GM12892 (cell line): ENCODE data around the gene ARHGAP40.

Experiments
- POLR2AphosphoS5 ChIP-seq: IDR thresholded peaks from 2 replicates; pipeline ENCODE4 v1.6.1; 2011; ENCODE audit warnings: low read depth, low read length, control low read depth
- TAF1 ChIP-seq: IDR thresholded peaks from 2 replicates; pipeline ENCODE4 v1.6.1; 2011; ENCODE audit warnings: low read depth, mild to moderate bottlenecking, control low read depth, low read length, borderline replicate concordance

DNA sequence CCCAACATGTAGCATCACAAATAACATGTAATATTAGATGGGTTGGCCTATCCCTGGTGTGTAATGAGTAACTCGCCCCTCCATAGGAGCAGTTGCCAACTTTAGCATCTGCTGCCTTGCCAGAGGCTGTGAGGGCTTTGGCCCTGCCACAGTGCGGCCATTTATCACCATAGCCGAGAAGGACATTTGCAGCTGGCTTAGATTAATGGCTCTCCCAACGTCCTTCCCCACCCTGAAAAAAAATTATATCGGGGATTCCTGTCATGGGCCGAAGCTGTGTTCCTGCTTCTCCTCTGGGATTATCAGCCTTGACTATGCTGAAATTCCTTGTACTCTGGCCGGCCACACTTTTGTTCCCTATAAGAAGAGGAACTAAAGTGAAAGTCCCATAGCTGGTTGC is 28.2 kb upstream of the ARHGAP40 start:
- TF ChIP-seq POLR2AphosphoS5, result no peak
- no peak for TF ChIP-seq TAF1
